ENCODE results near the gene PLXNA1. TPM values are rescaled to one million over a fixed set of nuclear protein-coding genes. Genes with fewer than 3 reads are reported as not detected.

Gene PLXNA1
- total and polyA plus RNA-seq, 12 donors, result 14.3 to 29.7 (median 24.1) TPM

- Histone ChIP-seq H3K9me3 (no peaks in the 10 kb centered on the region), H3K27me3 (no peaks in the 10 kb centered on the region), H3K36me3 (peaks cover 0 to 59% (median 12%) of the 10 kb centered on the region in 9 donors), H3K4me1 (peaks cover 0 to 42% (median 21%) of the 10 kb centered on the region in 9 donors), H3K4me3 (no peak overlapping the region), H3K27ac (no peak overlapping the region)
- DNase-seq, result no peak
- peak in 1 of 8 donors; percentile 22 for ATAC-seq
- TF ChIP-seq CTCF (IDR thresholded peaks at IDR 0.05), result no peak
- WGBS, 2 donors, result 92% methylated on average over 15 of the region's 15 CpGs
- intact Hi-C loops (cut with DNase I), result no loop called here
These were observed 29.2 kb downstream of the PLXNA1 start for GRCh38 chr3:127012091-127012490.

- no peak overlapping the region for H3K27ac ChIP-seq
- H3K36me3 ChIP-seq, result peaks cover 0 to 64% (median 12%) of the 10 kb centered on the region in 9 donors
- DNase-seq, result no peak
- no peaks in the 10 kb centered on the region for H3K27me3 ChIP-seq
- TF ChIP-seq CTCF (IDR thresholded peaks at IDR 0.05), result no peak
- intact Hi-C loops (cut with DNase I), result no loop called here
- WGBS, 2 donors, result 74 to 84% methylated on average over 10 of the region's 10 CpGs
- no peaks in the 10 kb centered on the region for H3K9me3 ChIP-seq
- H3K4me1 ChIP-seq, result peaks cover 0 to 38% (median 20%) of the 10 kb centered on the region in 9 donors
- ATAC-seq, result no peak
- no peak overlapping the region for H3K4me3 ChIP-seq
These were observed 30.3 kb downstream of the PLXNA1 start for GRCh38 chr3:127013181-127013580.

- H3K27me3 ChIP-seq, result no peaks in the 10 kb centered on the region
- no peak overlapping the region for H3K27ac ChIP-seq
- intact Hi-C loops (cut with DNase I), result no loop called here
- DNase-seq, result no peak
- peaks cover 0 to 71% (median 12%) of the 10 kb centered on the region in 9 donors for H3K36me3 ChIP-seq
- no peak for ATAC-seq
- TF ChIP-seq CTCF (IDR thresholded peaks at IDR 0.05), result no peak
- peaks cover 0 to 30% (median 12%) of the 10 kb centered on the region in 9 donors for H3K4me1 ChIP-seq
- 91 to 93% methylated on average over 50 of the region's 50 CpGs for WGBS, 2 donors
- no peaks in the 10 kb centered on the region for H3K9me3 ChIP-seq
- H3K4me3 ChIP-seq, result no peak overlapping the region
These were observed 31.0 kb downstream of the PLXNA1 start for GRCh38 chr3:127013758-127014535.

GRCh38 chr3:127014536-127015281 lies 31.8 kb downstream of the PLXNA1 start:
- H3K27ac ChIP-seq, result no peak overlapping the region
- DNase-seq (no peak), ATAC-seq (no peak)
- 91 to 94% methylated on average over 34 to 35 of the region's 35 CpGs for WGBS, 2 donors
- H3K4me3 ChIP-seq, result no peak overlapping the region
- intact Hi-C loops (cut with DNase I), result no loop called here
- no peaks in the 10 kb centered on the region for H3K27me3 ChIP-seq
- peaks cover 0 to 78% (median 12%) of the 10 kb centered on the region in 9 donors for H3K36me3 ChIP-seq
- no peak for TF ChIP-seq CTCF (IDR thresholded peaks at IDR 0.05)
- no peaks in the 10 kb centered on the region for H3K9me3 ChIP-seq
- H3K4me1 ChIP-seq, result peaks cover 0 to 28% (median 12%) of the 10 kb centered on the region in 9 donors

Measured in heart right ventricle (tissue), 16 donors.